Transverse colon (tissue), 4 donors: ENCODE measurements around the gene FAM83E. TPM values are rescaled to one million over a fixed set of nuclear protein-coding genes. Genes with fewer than 3 reads are reported as not detected.

Experiments used
- DNase-seq: peaks from one replicate; pipeline ENCODE4 v3.0.0-alpha.2; 2019
- H3K27ac ChIP-seq, 4 donors: fragments of 200-600 bp; sonication (generic); 2 replicates each; pipeline ENCODE4 v1.5.1; 2016 to 2018; ENCODE audit warnings: inconsistent platforms in 4 of 4
- H3K27me3 ChIP-seq: fragments of 200-600 bp; sonication (generic); 2 replicates; pipeline ENCODE4 v1.5.1; 2017; ENCODE audit warnings: inconsistent platforms
- H3K36me3 ChIP-seq, 4 donors: fragments of 200-600 bp; sonication (generic); 2 replicates each; pipeline ENCODE4 v1.5.1; 2017 to 2019; ENCODE audit warnings: inconsistent platforms in 4 of 4
- H3K4me1 ChIP-seq, 4 donors: fragments of 200-600 bp; sonication (generic); 2 replicates each; pipeline ENCODE4 v1.5.1; 2017 to 2020; ENCODE audit warnings: inconsistent platforms in 4 of 4
- H3K4me3 ChIP-seq, 4 donors: fragments of 200-600 bp; sonication (generic); 1 replicate in 1 of 4; 2 replicates in 3 of 4; pipeline versions ENCODE4 v1.5.1 to v1.6.1; 2017 to 2019; ENCODE audit warnings: inconsistent platforms in 4 of 4
- H3K9me3 ChIP-seq, 2 donors: fragments of 200-600 bp; sonication (generic); 2 replicates each; pipeline ENCODE4 v1.5.1; 2017 to 2019; ENCODE audit warnings: inconsistent platforms in 2 of 2
- EP300 ChIP-seq: sonication (generic); formaldehyde crosslinking; IDR thresholded peaks from one replicate; pipeline ENCODE4 v1.6.1; 2017; ENCODE audit warnings: antibody characterized with exemption, low read depth
- POLR2A ChIP-seq: fragments of 450-650 bp; IDR thresholded peaks from one replicate; pipeline ENCODE4 v1.6.1; 2016; ENCODE audit warnings: antibody characterized with exemption, mild to moderate bottlenecking, moderate library complexity
- POLR2AphosphoS5 ChIP-seq, 3 donors: sonication (generic); formaldehyde crosslinking; IDR thresholded peaks; one replicate each; pipeline ENCODE4 v1.6.1; 2016; ENCODE audit warnings: antibody characterized with exemption in 3 of 3
- WGBS, 2 donors: methylation state at CpG; one replicate each; pipeline ENCODE4 v1.1.5; 2018; ENCODE audit warnings: low coverage in 1 of 2; 5-methylcytosine and 5-hydroxymethylcytosine counted together
- in situ Hi-C, 4 donors: fragments of 200-750 bp; cut with MboI; loops; one replicate each; pipeline versions ENCODE4 v1.15.0 to v1.15.1; 2017; ENCODE audit warnings: low sequenced_read_pairs in 3 of 4, low pct_ligation_motif_present in 1 of 4, low pct_unique_long_range_greater_than_20kb in 1 of 4
- intact Hi-C: fragments of 100-400 bp; cut with DNase I; formaldehyde crosslinking; loops from one replicate; pipeline ENCODE4 v1.15.1; 2023; ENCODE audit warnings: low total_unique reads
- total RNA-seq, 4 donors: library from RNA; depleted of rRNA; stranded (reverse); fragments of >200 nt; gene quantifications; one replicate each; pipeline ENCODE4 v1.1.0, GENCODE V29; 2016
- TF ChIP-seq, protein P1 (sequence below), 5 experiments: fragments of 200-600 bp in 3 of 5; fragments of 450-650 bp in 2 of 5; sonication (generic) in 3 of 5; IDR thresholded peaks; 1 replicate in 2 of 5; 2 replicates in 3 of 5; pipeline ENCODE4 v1.5.1; 2016 to 2017; ENCODE audit warnings: antibody characterized with exemption in 5 of 5, inconsistent platforms in 3 of 5, mild to moderate bottlenecking in 2 of 5, moderate library complexity in 1 of 5

Gene FAM83E
- total RNA-seq, 4 donors from 2014 or later, result 97.0 to 746 (median 203) TPM

DNA sequence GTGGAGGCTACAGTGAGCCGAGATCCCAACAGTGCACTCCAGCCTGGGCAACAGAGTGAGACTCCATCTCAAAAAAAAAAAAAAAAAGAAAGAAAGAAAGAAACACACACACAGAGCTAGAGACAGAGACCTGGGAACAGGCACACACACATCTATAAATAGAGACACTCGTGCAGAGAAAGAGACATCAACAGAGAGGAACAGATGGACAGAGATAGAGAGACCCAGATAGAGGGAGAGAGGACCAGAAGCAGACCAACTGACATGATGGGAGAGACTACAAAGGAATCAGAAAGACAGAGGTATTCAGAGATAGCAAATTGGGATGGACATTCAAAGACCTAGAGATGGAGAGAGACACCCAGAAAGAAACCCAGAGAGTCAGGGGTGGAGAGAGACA lies 33.3 kb upstream of the FAM83E start:
- Histone ChIP-seq H3K27ac (no peak overlapping the region), H3K27me3 (no peaks in the 10 kb centered on the region), H3K4me1 (peaks cover 8 to 27% (median 13%) of the 10 kb centered on the region in 4 donors), H3K9me3 (no peaks in the 10 kb centered on the region), H3K36me3 (no peaks in the 10 kb centered on the region), H3K4me3 (no peak overlapping the region)
- no peak for DNase-seq
- intact Hi-C loops (loop anchor here (5.0 kb wide), 1 partner anchor 89 kb away; no protein-coding TSS in a partner anchor), in situ Hi-C loops (loop anchor here in 1 of 4 donors (10.0 kb wide), 1 partner anchor 97 kb away; the partner anchor contains the start of genes IZUMO1 and RASIP1)
- WGBS, 2 donors, result 57 to 78% methylated on average over 1 to 2 of the region's 2 CpGs
- TF ChIP-seq POLR2A (no peak), POLR2AphosphoS5 (IDR thresholded peaks at IDR 0.05) (no peak), EP300 (no peak)
- TF ChIP-seq, protein P1, sequence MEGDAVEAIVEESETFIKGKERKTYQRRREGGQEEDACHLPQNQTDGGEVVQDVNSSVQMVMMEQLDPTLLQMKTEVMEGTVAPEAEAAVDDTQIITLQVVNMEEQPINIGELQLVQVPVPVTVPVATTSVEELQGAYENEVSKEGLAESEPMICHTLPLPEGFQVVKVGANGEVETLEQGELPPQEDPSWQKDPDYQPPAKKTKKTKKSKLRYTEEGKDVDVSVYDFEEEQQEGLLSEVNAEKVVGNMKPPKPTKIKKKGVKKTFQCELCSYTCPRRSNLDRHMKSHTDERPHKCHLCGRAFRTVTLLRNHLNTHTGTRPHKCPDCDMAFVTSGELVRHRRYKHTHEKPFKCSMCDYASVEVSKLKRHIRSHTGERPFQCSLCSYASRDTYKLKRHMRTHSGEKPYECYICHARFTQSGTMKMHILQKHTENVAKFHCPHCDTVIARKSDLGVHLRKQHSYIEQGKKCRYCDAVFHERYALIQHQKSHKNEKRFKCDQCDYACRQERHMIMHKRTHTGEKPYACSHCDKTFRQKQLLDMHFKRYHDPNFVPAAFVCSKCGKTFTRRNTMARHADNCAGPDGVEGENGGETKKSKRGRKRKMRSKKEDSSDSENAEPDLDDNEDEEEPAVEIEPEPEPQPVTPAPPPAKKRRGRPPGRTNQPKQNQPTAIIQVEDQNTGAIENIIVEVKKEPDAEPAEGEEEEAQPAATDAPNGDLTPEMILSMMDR (IDR thresholded peaks at IDR 0.05), result no peak

DNA sequence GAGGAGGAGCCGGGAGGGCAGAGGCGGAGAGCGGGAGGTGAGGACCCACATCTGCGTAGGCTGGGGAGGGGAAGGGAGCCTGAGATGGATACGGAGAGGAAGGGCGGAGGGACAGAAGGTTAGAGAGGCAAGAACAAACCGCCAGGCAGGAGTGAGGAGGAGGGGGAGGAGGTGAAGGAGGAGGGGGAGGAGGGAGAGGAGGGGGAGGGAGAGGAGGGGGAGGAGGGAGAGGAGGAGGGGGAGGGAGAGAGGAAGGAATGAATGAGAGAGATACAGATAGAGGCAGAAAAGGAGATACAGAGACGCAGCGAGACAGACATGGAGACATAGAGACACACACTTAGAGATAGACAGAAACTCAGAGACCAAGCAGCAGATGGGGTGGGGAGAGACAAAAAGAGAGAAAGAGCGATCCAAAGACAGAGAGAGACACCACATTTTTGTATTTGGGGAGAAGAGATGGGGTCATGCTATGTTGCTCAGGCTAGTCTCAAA lies 31.9 kb upstream of the FAM83E start:
- no peak for TF ChIP-seq EP300
- no peak for TF ChIP-seq POLR2AphosphoS5 (IDR thresholded peaks at IDR 0.05)
- TF ChIP-seq, protein P1 (IDR thresholded peaks at IDR 0.05), result no peak
- TF ChIP-seq POLR2A, result no peak
- intact Hi-C loops (loop anchor here (5.0 kb wide), 1 partner anchor 91 kb away; no protein-coding TSS in a partner anchor), in situ Hi-C loops (loop anchor here in 1 of 4 donors (10.0 kb wide), 1 partner anchor 98 kb away; the partner anchor contains the start of genes IZUMO1 and RASIP1)
- Histone ChIP-seq H3K4me1 (peaks cover 8 to 27% (median 13%) of the 10 kb centered on the region in 4 donors), H3K36me3 (no peaks in the 10 kb centered on the region), H3K4me3 (peak overlapping the region in 2 of 4 donors; percentile 41 to 54), H3K27ac (peak overlapping the region; percentile 81 to 90 (median 84)), H3K27me3 (no peaks in the 10 kb centered on the region), H3K9me3 (no peaks in the 10 kb centered on the region)
- no peak for DNase-seq
- WGBS, 2 donors, result 10 to 12% methylated on average over 7 to 10 of the region's 10 CpGs

DNA sequence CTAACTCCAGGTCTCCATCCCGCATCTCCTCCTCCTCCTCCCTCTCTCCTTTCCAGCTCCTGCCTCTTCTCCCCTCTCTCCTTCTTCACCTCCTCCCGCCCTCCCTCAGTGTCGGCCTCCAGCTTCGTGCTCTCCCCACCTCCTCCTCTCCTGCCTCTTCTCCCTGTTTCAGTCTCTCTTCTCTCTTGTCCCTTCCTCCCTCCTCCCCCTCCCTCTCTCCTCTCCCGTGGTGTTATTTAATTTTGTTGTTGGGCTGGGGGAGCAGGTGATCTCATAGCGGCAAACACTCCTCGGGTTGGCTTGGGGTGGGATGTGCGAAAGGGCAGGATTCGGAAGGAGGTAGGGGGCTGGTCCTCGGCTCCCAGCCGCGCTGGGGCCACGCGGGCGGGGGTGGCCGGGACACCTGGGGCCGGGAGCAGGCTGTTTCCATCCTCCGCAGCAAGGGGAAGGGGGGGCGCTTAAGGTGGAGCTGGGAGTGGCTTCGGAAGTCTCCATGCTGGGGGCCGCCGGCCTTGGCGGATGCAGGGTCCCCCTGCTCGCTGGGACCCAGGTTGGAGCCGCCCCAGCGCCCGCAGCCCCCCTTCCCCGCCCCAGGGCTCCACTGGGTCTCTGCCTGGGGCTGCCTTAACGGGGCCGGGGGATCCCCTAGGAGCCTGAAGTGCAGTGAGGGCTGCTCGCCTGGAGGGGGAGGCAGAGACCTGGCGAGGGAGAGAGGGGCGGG lies 31.3 kb upstream of the FAM83E start, which contains the start of gene CA11:
TSS of gene CA11 (minus strand) at position 187 of the 721 bp plus-strand sequence. CDS start 555 bp downstream, outside the sequence.
- TF ChIP-seq, protein P1 (IDR thresholded peaks at IDR 0.05), result peak; percentile 87 to 94 (median 90)
- peak in 1 of 3 donors; percentile 33 for TF ChIP-seq POLR2AphosphoS5 (IDR thresholded peaks at IDR 0.05)
- TF ChIP-seq POLR2A, result peak; percentile 32
- TF ChIP-seq EP300, result no peak
- intact Hi-C loops, result loop anchor here (5.0 kb wide), 1 partner anchor 91 kb away; no protein-coding TSS in a partner anchor
- H3K9me3 ChIP-seq, result no peaks in the 10 kb centered on the region
- peak; percentile 92 for DNase-seq
- in situ Hi-C loops, result loop anchor here in 1 of 4 donors (10.0 kb wide), 1 partner anchor 99 kb away; the partner anchor contains the start of genes IZUMO1 and RASIP1
- H3K27ac ChIP-seq, result peak within 1 kb of the TSS; percentile 81 to 90 (median 84)
- H3K36me3 ChIP-seq, result no peaks in the 10 kb centered on the region
- peaks cover 8 to 27% (median 13%) of the 10 kb centered on the region in 4 donors for H3K4me1 ChIP-seq
- 0 to 1% methylated on average over 2 to 23 of the region's 33 CpGs for WGBS, 2 donors
- H3K4me3 ChIP-seq, result peak within 1 kb of the TSS; percentile 34 to 54 (median 45)
- H3K27me3 ChIP-seq, result no peaks in the 10 kb centered on the region

DNA sequence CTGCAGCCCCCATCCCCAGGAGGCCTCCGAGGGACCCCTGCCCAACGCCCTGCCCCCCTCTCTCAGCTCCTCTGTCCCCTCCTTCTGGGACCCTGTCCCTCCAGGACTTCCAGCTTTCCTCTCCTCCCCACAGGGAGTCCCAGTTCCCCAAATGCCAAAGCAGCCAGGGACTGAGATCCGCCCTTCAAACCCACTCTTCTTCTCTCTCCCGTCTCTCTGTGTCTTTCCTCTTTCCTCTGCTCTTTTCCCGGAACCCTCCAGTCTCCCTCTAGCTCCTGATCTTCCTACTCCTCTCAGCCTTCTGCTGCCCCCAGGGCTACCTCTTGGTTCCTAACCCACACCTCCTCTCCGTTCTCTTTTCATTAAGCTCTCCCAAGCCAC lies 30.7 kb upstream of the FAM83E start:
- no peak for TF ChIP-seq POLR2AphosphoS5 (IDR thresholded peaks at IDR 0.05)
- TF ChIP-seq EP300, result no peak
- no peak for TF ChIP-seq POLR2A
- TF ChIP-seq, protein P1 (IDR thresholded peaks at IDR 0.05), result no peak
- Histone ChIP-seq H3K4me1 (peaks cover 8 to 27% (median 13%) of the 10 kb centered on the region in 4 donors), H3K27ac (peak overlapping the region; percentile 81 to 90 (median 84)), H3K9me3 (no peaks in the 10 kb centered on the region), H3K4me3 (peak overlapping the region; percentile 30 to 54 (median 45)), H3K36me3 (no peaks in the 10 kb centered on the region), H3K27me3 (no peaks in the 10 kb centered on the region)
- intact Hi-C loops (loop anchor here (5.0 kb wide), 1 partner anchor 92 kb away; no protein-coding TSS in a partner anchor), in situ Hi-C loops (loop anchor here in 1 of 4 donors (10.0 kb wide), 1 partner anchor 99 kb away; the partner anchor contains the start of genes IZUMO1 and RASIP1)
- no peak for DNase-seq
- WGBS, 2 donors, result 0 to 4% methylated on average over 4 to 6 of the region's 6 CpGs
